Raji (cell line): ENCODE measurements around the gene SPRR1B.

Source experiments
- POLR2A ChIP-seq: IDR thresholded peaks from 2 replicates; pipeline ENCODE4 v1.6.1; 2011; ENCODE audit warnings: low read depth, low read length, control low read depth; ENCODE audit not compliant: insufficient read depth

SPRR1B gene

GRCh38 chr1:153030895-153031294 lies at the start of gene SPRR1B:
Gene SPRR1B, plus strand, starts transcription at chr1:153031203. Its CDS starts 1,143 bp downstream, at chr1:153032346.
- TF ChIP-seq POLR2A = no peak

GRCh38 chr1:152982076-152982475 lies 48.9 kb upstream of the SPRR1B start:
- TF ChIP-seq POLR2A = no peak

- TF ChIP-seq POLR2A = no peak
Observed at GRCh38 chr1:152983234-152983633, 47.8 kb upstream of the SPRR1B start.

- no peak for TF ChIP-seq POLR2A
Observed at GRCh38 chr1:152983743-152984142, 47.3 kb upstream of the SPRR1B start, which contains the start of gene SPRR1A. Gene SPRR1A, plus strand, starts transcription at chr1:152984081. Its CDS starts 1,150 bp downstream, at chr1:152985231.

GRCh38 chr1:152986578-152986977 lies 44.4 kb upstream of the SPRR1B start:
- no peak for TF ChIP-seq POLR2A

GRCh38 chr1:152993186-152993585 lies 37.8 kb upstream of the SPRR1B start:
- TF ChIP-seq POLR2A = no peak

- no peak for TF ChIP-seq POLR2A
Observed at GRCh38 chr1:152995842-152996241, 35.2 kb upstream of the SPRR1B start.

GRCh38 chr1:152996633-152997400 lies 34.2 kb upstream of the SPRR1B start:
- TF ChIP-seq POLR2A = no peak

- no peak for TF ChIP-seq POLR2A
Observed at GRCh38 chr1:152997901-152998300, 33.1 kb upstream of the SPRR1B start.

GRCh38 chr1:152998476-152998875 lies 32.5 kb upstream of the SPRR1B start:
- TF ChIP-seq POLR2A = no peak

GRCh38 chr1:152999818-153000217 lies 31.2 kb upstream of the SPRR1B start:
- TF ChIP-seq POLR2A = no peak

- no peak for TF ChIP-seq POLR2A
Observed at GRCh38 chr1:153000294-153000693, 30.7 kb upstream of the SPRR1B start.

GRCh38 chr1:153001382-153001781 lies 29.6 kb upstream of the SPRR1B start, which contains the start of gene SPRR3:
Gene SPRR3, plus strand, starts transcription at chr1:153001749. Its CDS starts 1,272 bp downstream, at chr1:153003021.
- TF ChIP-seq POLR2A = no peak

GRCh38 chr1:153023109-153023508 lies 7.9 kb upstream of the SPRR1B start:
- no peak for TF ChIP-seq POLR2A

GRCh38 chr1:153024413-153024812 lies 6.6 kb upstream of the SPRR1B start:
- no peak for TF ChIP-seq POLR2A

GRCh38 chr1:153025797-153026196 lies 5.2 kb upstream of the SPRR1B start:
- no peak for TF ChIP-seq POLR2A

GRCh38 chr1:153028766-153029165 lies 2.2 kb upstream of the SPRR1B start:
- no peak for TF ChIP-seq POLR2A

GRCh38 chr1:153032073-153032472 lies 1.1 kb downstream of the SPRR1B start:
- TF ChIP-seq POLR2A = no peak
